GM10266 (cell line): ENCODE data around the gene EFCAB13.

Source experiments
- DNase-seq: peaks from one replicate; pipeline ENCODE4 v3.0.0; 2012; ENCODE audit errors: extremely low spot score
- TF ChIP-seq, protein P1 (sequence below): IDR thresholded peaks from 2 replicates; pipeline ENCODE4 v1.5.1; 2012; ENCODE audit warnings: mild to moderate bottlenecking, low read depth; ENCODE audit not compliant: control insufficient read depth, insufficient read depth; ENCODE audit errors: missing control alignments

Gene EFCAB13, protein sequence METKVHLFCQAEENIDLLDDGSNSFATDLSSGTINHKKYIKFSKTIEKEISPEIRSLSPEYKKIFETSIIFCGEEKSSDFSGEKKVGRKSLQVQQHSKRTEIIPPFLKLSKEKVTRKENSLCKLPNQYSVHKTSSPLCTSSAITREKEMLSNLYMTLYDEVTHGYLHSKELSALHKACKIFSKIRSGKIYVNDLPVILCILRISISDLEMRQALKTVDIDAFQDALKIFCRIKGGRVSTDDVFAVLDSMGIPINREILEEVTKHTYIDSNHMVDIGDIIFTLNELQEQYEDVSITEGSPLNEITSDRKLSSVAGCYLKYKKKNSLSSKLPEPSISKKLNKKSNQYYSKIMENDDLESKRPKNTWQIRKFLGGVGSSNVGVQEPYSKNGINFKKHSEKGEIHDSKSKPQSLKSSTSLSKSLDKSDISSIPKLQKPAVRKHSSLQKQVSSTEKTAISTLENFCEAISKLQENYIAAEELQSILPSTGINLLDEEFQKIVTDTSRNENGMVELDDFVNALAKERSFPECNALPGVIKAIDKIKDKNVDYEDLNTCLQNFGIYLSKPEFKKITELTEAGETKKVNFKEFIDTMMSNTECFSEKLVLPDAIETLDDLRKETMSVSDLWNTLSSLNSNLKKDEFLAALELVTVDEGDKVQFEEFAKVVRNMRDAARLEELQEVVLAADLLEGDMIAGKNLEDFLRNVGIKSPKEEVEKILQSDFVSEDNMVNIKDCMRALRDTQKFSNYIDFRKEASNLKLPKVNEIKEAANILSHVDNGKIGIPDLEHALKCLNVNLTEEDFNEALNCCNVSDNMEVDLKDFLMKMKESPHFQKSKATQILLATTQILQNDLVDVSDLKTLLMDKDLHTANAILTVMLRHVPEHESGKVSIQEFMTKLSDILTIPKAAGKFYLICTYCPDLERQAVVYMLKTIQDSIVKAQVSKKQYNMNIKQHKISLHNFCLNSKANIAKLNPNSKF

DNA sequence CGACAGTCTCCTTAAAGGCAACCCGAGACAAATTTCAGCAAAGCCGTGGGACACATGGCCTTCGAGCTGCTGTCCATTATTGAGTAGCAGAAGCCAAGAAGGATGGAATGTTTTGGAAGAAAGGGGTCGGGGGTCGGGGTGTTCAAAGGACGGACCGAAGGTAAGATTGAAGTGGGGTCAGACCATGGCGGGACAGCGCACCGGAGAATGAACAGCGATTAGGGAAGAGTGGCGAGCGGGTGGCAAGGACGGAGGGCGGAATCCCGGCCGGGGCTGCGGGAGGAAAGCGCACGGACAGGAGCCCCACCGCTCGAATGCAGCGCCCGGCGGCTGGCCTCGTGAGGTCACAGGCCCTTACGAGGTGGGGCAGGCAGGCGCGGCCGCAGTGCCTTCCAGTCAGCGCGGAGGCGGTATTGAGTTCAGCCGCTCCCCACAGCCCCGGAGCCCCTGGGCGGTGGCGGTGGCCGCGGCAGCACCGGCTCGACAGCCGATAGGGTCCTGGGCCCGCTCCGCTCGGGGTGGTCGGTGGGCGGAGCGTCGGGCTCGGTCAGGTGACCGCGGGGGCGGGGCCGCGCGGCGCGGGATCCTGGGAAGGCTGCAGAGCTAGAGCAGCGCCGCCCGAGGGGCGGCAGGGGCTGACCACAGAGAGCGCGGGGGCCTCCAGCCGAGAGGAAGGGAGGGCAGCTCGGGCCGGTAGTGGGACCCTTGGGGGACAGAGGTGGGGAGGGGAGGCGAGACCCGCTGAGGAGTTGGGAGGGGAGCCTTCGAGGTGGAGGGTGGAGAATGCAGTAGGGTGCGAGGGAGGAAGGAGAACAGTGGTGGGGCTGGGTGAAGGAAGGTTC is at the start of gene EFCAB13:
Gene EFCAB13 (plus strand): TSS at position 574 of the 842 bp plus-strand sequence. CDS start 4,399 bp downstream, outside the sequence.
- TF ChIP-seq, protein P1, sequence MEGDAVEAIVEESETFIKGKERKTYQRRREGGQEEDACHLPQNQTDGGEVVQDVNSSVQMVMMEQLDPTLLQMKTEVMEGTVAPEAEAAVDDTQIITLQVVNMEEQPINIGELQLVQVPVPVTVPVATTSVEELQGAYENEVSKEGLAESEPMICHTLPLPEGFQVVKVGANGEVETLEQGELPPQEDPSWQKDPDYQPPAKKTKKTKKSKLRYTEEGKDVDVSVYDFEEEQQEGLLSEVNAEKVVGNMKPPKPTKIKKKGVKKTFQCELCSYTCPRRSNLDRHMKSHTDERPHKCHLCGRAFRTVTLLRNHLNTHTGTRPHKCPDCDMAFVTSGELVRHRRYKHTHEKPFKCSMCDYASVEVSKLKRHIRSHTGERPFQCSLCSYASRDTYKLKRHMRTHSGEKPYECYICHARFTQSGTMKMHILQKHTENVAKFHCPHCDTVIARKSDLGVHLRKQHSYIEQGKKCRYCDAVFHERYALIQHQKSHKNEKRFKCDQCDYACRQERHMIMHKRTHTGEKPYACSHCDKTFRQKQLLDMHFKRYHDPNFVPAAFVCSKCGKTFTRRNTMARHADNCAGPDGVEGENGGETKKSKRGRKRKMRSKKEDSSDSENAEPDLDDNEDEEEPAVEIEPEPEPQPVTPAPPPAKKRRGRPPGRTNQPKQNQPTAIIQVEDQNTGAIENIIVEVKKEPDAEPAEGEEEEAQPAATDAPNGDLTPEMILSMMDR: peak; percentile 32
- DNase-seq: peak; percentile 90

DNA sequence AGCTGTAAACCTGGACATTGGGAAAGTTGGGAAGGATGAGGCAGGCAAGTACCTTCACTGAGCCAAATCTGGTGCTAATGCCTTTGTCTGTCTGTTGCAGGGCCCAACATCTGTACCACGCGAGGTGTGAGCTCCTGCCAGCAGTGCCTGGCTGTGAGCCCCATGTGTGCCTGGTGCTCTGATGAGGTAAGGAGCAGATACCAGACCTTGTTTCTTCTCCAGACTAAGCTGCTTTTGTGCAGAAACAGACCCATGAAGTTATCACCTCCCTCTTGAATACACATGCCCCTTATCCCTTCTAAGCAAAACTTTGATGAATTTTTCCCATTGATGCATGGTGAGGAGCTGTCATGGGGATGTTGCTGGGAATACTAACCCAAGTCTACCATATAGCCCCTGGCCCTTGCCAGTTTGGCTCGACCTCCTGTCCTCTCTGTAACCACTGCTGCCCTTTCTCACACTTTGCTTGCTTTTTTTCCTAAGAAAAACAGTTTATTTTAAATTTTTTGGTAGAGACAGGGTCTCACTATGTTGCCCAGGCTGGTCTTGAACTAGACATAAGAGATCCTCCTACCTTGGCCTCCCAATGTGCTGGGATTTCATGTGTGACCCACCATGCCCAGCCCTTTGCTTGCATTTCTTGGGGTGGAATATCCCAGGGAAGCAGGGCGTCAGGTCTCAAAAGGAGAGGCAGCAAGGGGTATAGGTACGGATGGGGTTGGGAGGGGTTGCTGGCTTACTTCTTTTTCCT is 49.3 kb upstream of the EFCAB13 start:
- TF ChIP-seq, protein P1: no peak
- no peak for DNase-seq

DNA sequence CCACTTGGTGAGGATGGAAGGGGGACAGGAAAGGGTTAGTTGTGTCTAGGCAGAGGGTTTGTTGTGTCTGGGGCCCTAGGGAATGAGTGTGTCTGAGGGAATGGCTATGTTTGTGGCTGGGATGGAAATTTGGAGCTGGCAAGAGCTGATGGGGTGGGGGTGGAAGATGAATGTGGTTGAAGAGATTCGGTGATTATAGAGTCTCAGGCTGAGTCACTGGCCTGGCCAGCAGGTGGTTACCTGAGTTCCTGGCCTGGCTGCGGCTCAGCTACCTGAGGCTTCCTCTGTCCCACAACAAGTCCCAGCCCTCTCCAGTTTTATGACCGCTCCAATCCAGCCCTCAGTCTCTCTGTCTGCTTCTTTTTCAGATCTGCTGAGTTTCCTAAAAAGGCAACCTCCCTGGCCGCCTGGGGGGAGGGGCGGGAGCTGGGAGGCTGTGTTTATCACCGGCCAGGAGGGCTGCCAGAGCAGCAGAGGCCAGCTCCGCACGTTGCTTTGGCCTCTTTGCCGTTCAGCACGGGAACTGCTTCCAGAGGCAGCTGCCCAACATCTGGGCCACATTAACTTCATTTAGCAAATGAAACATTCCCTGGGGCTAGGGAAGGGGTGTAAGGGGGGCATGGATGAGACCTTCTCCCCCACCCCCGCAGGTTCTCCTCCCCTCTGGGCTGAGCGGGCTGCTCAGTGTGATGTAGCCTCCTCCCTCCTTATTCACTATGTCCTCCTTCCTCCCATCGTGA is 48.3 kb upstream of the EFCAB13 start:
- DNase-seq: no peak
- TF ChIP-seq, protein P1: no peak

DNA sequence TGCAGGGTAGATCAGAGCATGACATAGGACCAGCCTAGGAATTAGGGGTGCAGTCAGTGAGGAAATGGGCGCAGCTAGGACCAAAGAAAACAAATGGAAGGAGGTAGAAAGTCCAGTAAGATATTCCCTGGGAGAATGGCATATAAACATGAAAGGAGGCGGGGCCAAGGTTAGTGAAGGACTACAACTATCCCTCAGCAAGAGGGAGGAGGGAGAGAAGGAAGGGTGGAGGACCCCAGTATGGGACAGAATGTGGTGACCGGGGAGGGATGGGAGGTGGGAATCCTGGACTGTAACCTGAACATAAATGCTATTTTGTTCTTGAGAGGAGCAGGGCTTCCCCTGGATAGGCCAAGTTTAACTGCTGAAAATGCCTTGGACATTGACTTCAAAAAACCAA is 47.3 kb upstream of the EFCAB13 start:
- TF ChIP-seq, protein P1: no peak
- no peak for DNase-seq

DNA sequence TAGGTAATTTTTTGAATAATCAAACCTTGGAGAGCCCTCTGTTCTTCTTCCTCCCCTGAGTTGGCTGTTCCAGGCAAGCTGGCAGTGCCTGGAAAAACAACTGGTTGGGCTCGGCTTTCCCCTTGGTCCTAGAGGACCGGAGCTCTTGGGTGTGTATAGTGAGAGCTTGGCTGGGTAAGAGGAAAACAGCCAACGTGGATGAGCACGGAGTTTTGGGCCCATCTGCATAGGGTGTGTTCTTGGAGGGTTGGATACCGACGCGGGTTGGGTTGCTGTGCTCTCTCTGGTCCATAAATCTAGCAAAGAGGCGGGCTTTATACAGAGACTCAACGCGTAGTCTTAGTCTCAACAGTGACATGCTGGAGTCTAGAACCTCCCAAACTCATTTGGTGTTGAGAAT is 46.9 kb upstream of the EFCAB13 start:
- DNase-seq: no peak

More for the DNA sequence above, 46.9 kb upstream of the EFCAB13 start:
- TF ChIP-seq, protein P1: no peak
